Gastroesophageal sphincter (tissue), 3 donors: ENCODE data around the gene XXYLT1.

Experiments
- POLR2AphosphoS5 ChIP-seq: sonication (generic); formaldehyde crosslinking; IDR thresholded peaks from one replicate; pipeline ENCODE4 v1.6.1; 2017; ENCODE audit warnings: antibody characterized with exemption
- TF ChIP-seq, protein P1 (sequence below), 4 experiments: fragments of 200-600 bp in 2 of 4; fragments of 450-650 bp in 2 of 4; sonication (generic) in 1 of 4; IDR thresholded peaks; one replicate each; pipeline ENCODE4 v1.5.1; 2017 to 2019; ENCODE audit warnings: antibody characterized with exemption in 4 of 4, mild to moderate bottlenecking in 2 of 4, moderate library complexity in 2 of 4

DNA sequence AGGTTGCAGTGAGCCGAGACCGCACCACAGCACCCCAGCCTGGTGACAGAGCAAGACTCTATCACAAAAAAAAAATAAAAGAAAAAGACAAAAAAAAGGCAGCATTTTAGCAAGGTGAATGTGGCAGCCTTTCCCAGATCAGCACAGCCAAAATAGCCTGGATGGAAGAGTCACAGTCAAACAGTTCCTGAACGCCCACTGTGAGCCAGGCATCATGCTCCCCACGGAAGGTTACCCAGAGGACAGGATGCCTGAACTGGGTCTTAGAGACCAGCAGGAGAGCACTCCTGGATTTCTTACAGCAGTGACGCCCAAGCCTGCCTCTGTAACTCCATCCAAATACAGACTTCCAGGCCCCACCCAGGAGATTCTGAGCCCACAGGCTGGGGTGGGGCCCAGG, 4.5 kb downstream of the XXYLT1 start:
- TF ChIP-seq POLR2AphosphoS5: no peak
- TF ChIP-seq, protein P1, sequence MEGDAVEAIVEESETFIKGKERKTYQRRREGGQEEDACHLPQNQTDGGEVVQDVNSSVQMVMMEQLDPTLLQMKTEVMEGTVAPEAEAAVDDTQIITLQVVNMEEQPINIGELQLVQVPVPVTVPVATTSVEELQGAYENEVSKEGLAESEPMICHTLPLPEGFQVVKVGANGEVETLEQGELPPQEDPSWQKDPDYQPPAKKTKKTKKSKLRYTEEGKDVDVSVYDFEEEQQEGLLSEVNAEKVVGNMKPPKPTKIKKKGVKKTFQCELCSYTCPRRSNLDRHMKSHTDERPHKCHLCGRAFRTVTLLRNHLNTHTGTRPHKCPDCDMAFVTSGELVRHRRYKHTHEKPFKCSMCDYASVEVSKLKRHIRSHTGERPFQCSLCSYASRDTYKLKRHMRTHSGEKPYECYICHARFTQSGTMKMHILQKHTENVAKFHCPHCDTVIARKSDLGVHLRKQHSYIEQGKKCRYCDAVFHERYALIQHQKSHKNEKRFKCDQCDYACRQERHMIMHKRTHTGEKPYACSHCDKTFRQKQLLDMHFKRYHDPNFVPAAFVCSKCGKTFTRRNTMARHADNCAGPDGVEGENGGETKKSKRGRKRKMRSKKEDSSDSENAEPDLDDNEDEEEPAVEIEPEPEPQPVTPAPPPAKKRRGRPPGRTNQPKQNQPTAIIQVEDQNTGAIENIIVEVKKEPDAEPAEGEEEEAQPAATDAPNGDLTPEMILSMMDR (IDR thresholded peaks at IDR 0.05): no peak
